GM12874 (cell line): ENCODE measurements around the gene MAPK1.

Experiments
- TF ChIP-seq, protein P1 (sequence below): IDR thresholded peaks from 2 replicates; pipeline ENCODE4 v1.5.1; 2011; ENCODE audit warnings: low read depth, mild to moderate bottlenecking, control low read depth, low read length, moderate library complexity; ENCODE audit not compliant: insufficient read depth

The MAPK1 gene

GRCh38 chr22:21815958-21816357 lies 51.5 kb downstream of the MAPK1 start:
- TF ChIP-seq, protein P1, sequence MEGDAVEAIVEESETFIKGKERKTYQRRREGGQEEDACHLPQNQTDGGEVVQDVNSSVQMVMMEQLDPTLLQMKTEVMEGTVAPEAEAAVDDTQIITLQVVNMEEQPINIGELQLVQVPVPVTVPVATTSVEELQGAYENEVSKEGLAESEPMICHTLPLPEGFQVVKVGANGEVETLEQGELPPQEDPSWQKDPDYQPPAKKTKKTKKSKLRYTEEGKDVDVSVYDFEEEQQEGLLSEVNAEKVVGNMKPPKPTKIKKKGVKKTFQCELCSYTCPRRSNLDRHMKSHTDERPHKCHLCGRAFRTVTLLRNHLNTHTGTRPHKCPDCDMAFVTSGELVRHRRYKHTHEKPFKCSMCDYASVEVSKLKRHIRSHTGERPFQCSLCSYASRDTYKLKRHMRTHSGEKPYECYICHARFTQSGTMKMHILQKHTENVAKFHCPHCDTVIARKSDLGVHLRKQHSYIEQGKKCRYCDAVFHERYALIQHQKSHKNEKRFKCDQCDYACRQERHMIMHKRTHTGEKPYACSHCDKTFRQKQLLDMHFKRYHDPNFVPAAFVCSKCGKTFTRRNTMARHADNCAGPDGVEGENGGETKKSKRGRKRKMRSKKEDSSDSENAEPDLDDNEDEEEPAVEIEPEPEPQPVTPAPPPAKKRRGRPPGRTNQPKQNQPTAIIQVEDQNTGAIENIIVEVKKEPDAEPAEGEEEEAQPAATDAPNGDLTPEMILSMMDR, result no peak

- TF ChIP-seq, protein P1, result no peak
These were observed 52.1 kb downstream of the MAPK1 start for GRCh38 chr22:21815357-21815756.

DNA sequence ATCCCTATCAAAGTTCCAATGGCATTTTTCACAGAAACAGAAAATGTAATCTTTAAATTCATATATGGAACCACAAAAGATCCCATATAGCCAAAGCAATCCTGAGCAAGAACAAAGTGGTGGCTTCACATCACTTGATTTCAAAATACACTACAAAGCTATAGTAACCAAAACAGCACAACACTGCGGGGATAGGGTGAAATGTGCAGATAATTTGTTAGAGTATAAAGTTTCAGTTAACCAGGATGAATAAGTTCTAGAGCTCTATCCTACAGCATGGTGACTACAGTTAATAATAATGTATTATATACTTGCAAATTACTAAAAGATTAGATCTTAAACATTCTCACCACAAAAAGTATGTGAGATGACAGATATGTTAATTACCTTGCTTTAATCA lies 55.5 kb downstream of the MAPK1 start:
- TF ChIP-seq, protein P1, result no peak

- TF ChIP-seq, protein P1, result no peak
These were observed 59.6 kb downstream of the MAPK1 start for GRCh38 chr22:21807544-21808529.

DNA sequence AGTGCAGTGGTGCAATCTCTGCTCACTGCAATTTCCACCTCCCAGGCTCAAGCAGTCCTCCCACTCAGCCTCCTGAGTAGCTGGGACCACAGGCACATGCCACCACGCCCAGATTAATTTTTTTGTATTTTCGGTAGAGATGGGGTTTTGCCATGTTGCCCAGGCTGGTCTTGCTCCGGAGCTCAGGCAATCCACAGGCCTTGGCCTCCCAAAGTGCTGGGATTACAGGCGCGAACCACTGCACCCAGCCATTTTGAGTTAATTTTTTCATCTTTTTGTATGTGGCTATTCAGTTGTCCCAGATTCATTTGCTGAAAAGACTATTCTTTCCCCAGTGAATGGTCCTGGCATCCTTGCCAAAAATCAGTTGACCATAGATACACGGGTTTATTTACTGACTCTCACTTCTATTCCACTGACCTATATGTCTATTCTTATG lies 63.6 kb downstream of the MAPK1 start:
- TF ChIP-seq, protein P1, result no peak

DNA sequence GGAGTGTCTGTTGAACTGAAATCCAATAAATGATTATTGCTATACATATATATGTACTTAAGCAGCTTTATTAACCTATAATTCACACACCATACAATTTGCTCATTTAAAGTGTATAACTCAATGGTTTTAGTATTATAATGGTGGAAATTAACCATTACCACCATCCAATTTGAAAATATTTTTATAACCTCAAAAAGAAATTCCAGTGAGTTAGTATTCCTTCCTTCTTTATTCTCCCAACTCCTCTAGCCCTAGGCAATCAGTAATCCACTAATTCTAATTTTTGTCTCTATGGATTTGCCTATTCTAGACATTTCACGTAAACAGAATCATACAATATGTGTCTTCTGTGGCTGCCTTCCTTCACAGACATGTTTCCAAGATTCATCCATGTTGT lies 64.8 kb downstream of the MAPK1 start:
- TF ChIP-seq, protein P1, result no peak

GRCh38 chr22:21802056-21802455 lies 65.4 kb downstream of the MAPK1 start:
- TF ChIP-seq, protein P1, result no peak
